M059J (cell line): ENCODE results near the gene PARP12. TPM values are rescaled to one million over a fixed set of nuclear protein-coding genes. Genes with fewer than 3 reads are reported as not detected.
A peak's percentile ranks its signal among the peaks of the same experiment; 100 is the strongest.
"Not testable (repeated sequence)": the region's sequence is repeated elsewhere in the genome, so short reads cannot be mapped to it uniquely, and the experiment has no call there.

Experiments used
- DNase-seq: peaks from one replicate; pipeline ENCODE4 v3.0.0-alpha.2; 2012; ENCODE audit warnings: low read depth
- total RNA-seq: library from RNA; depleted of rRNA; stranded (reverse); fragments of >200 nt; shearing (Covaris generic); gene quantifications from 2 replicates; pipeline ENCODE4 v1.2.3, GENCODE V29; 2014; rRNA removed

Gene PARP12
- 76.6 and 137 TPM in 2 replicates for total RNA-seq

GRCh38 chr7:140062528-140063299 is at the start of gene PARP12:
Gene PARP12, minus strand, starts transcription at chr7:140062951. Its CDS starts 104 bp downstream, at chr7:140062847.
- DNase-seq, result peak; percentile 88

GRCh38 chr7:140108777-140109176 is 46.0 kb upstream of the PARP12 start:
- DNase-seq, result not testable (repeated sequence)

- DNase-seq, result no peak
Observed at GRCh38 chr7:140096459-140096858, 33.7 kb upstream of the PARP12 start.

GRCh38 chr7:140093375-140093774 is 30.6 kb upstream of the PARP12 start:
- no peak for DNase-seq

GRCh38 chr7:140085447-140085846 is 22.7 kb upstream of the PARP12 start:
- no peak for DNase-seq

GRCh38 chr7:140084972-140085371 is 22.2 kb upstream of the PARP12 start:
- DNase-seq, result no peak

GRCh38 chr7:140084142-140084655 is 21.4 kb upstream of the PARP12 start:
- no peak for DNase-seq

- DNase-seq, result no peak
Observed at GRCh38 chr7:140082770-140083169, 20.0 kb upstream of the PARP12 start.

GRCh38 chr7:140081774-140082425 is 19.1 kb upstream of the PARP12 start:
- peak; percentile 55 for DNase-seq

GRCh38 chr7:140080919-140081318 is 18.2 kb upstream of the PARP12 start:
- DNase-seq, result no peak

GRCh38 chr7:140079121-140079536 is 16.4 kb upstream of the PARP12 start:
- DNase-seq, result peak; percentile 84

- DNase-seq, result no peak
Observed at GRCh38 chr7:140078392-140078791, 15.6 kb upstream of the PARP12 start.

- DNase-seq, result no peak
Observed at GRCh38 chr7:140074780-140075179, 12.0 kb upstream of the PARP12 start.

- DNase-seq, result no peak
Observed at GRCh38 chr7:140070546-140070945, 7.8 kb upstream of the PARP12 start.

- DNase-seq, result no peak
Observed at GRCh38 chr7:140069298-140069949, 6.7 kb upstream of the PARP12 start.

- DNase-seq, result no peak
Observed at GRCh38 chr7:140068033-140068432, 5.3 kb upstream of the PARP12 start.

GRCh38 chr7:140067052-140067451 is 4.3 kb upstream of the PARP12 start:
- no peak for DNase-seq

- peak; percentile 38 for DNase-seq
Observed at GRCh38 chr7:140062118-140062527, 628 bp downstream of the PARP12 start.

GRCh38 chr7:140061607-140061930 is 1.2 kb downstream of the PARP12 start:
- peak; percentile 39 for DNase-seq

- DNase-seq, result peak; percentile 65
Observed at GRCh38 chr7:140060788-140061606, 1.8 kb downstream of the PARP12 start.

GRCh38 chr7:140060243-140060630 is 2.5 kb downstream of the PARP12 start:
- DNase-seq, result peak; percentile 75
